SK-MEL-5 (cell line): ENCODE data around the gene SRA1. TPM values are rescaled to one million over a fixed set of nuclear protein-coding genes. Genes with fewer than 3 reads are reported as not detected.

Experiments used
- DNase-seq: peaks from one replicate; pipeline ENCODE4 v3.0.0-alpha.2; 2016; ENCODE audit warnings: low read depth, low spot score
- in situ Hi-C: cut with HindIII; loops from 2 replicates; pipeline ENCODE4 v1.10.0; 2016; ENCODE audit warnings: low sequenced_read_pairs, high pct_unique_total_duplicates, low pct_unique_long_range_greater_than_20kb
- small RNA-seq, 2 experiments: library from RNA; depleted of rRNA; stranded (forward); fragments of <200 nt; gene quantifications; one replicate each; pipeline ENCODE3, GENCODE V24; 2014
- total RNA-seq: library from RNA; depleted of rRNA; stranded (reverse); fragments of >200 nt; shearing (Covaris generic); gene quantifications from 2 replicates; pipeline ENCODE4 v1.2.3, GENCODE V29; 2014; rRNA removed

The SRA1 gene
- total RNA-seq, 1 experiment from 2014 or later = 32.2 TPM

- in situ Hi-C loops = no loop called here
- no peak for DNase-seq
Measured at GRCh38 chr5:140524003-140524402, 33.3 kb downstream of the SRA1 start.

GRCh38 chr5:140513124-140513523 lies 44.1 kb downstream of the SRA1 start:
- in situ Hi-C loops = no loop called here
- no peak for DNase-seq

- in situ Hi-C loops = no loop called here
- no peak for DNase-seq
Measured at GRCh38 chr5:140509898-140510297, 47.4 kb downstream of the SRA1 start.

GRCh38 chr5:140502834-140503233 lies 54.4 kb downstream of the SRA1 start:
- no peak for DNase-seq
- in situ Hi-C loops = no loop called here

Small RNA genes lying within 50 kb of the gene (small RNA-seq; reads per million reads assigned to genes)
- gene RF00279 (0.05 to 0.17 reads per million in 2 experiments), gene RF00443 (0 reads per million in 2 experiments)

Other genes starting within 250 kb of the SRA1 start
- 12.2 and 13.4 TPM in 2 replicates for gene HBEGF, start 210.9 kb downstream of the SRA1 start, total RNA-seq
- gene SLC4A9, start 197.3 kb downstream of the SRA1 start, total RNA-seq = 0.16 and 0.18 TPM in 2 replicates
- 57.7 and 59.4 TPM in 2 replicates for gene ANKHD1, start 155.6 kb downstream of the SRA1 start, total RNA-seq
- gene EIF4EBP3, start 9.8 kb downstream of the SRA1 start, total RNA-seq = 3.6 and 5.7 TPM in 2 replicates
- gene APBB3, start 7.1 kb upstream of the SRA1 start, total RNA-seq = 9.2 and 12.0 TPM in 2 replicates
- 14.2 and 16.7 TPM in 2 replicates for gene SLC35A4, start 7.4 kb upstream of the SRA1 start, total RNA-seq
- not detected in 2 replicates for gene CD14, start 75.7 kb upstream of the SRA1 start, total RNA-seq
- 10.0 and 11.3 TPM in 2 replicates for gene TMCO6, start 82.0 kb upstream of the SRA1 start, total RNA-seq
- gene NDUFA2, start 90.2 kb upstream of the SRA1 start, total RNA-seq = 78.7 and 94.2 TPM in 2 replicates
- gene IK, start 90.4 kb upstream of the SRA1 start, total RNA-seq = 83.7 and 87.8 TPM in 2 replicates
- 27.6 and 29.2 TPM in 2 replicates for gene WDR55, start 107.4 kb upstream of the SRA1 start, total RNA-seq
- gene DND1, start 116.1 kb upstream of the SRA1 start, total RNA-seq = 0.26 and 0.75 TPM in 2 replicates
- gene HARS1, start 133.9 kb upstream of the SRA1 start, total RNA-seq = 58.6 and 67.8 TPM in 2 replicates
- 38.9 and 39.8 TPM in 2 replicates for gene HARS2, start 134.0 kb upstream of the SRA1 start, total RNA-seq
- 53.4 and 58.9 TPM in 2 replicates for gene ZMAT2, start 143.0 kb upstream of the SRA1 start, total RNA-seq
- 0.48 and 0.55 TPM in 2 replicates for gene PCDHA1, start 228.7 kb upstream of the SRA1 start, total RNA-seq
- 0.08 and 0.13 TPM in 2 replicates for gene PCDHA2, start 237.4 kb upstream of the SRA1 start, total RNA-seq
- gene PCDHA3, start 243.6 kb upstream of the SRA1 start, total RNA-seq = 0.27 and 0.48 TPM in 2 replicates
- 0.48 and 0.67 TPM in 2 replicates for gene PCDHA4, start 249.6 kb upstream of the SRA1 start, total RNA-seq